Activated CD4-positive, alpha-beta T cell treated with anti-CD3 and anti-CD28 coated beads, Interleukin-2, amount 10 ng/mL, durations not matched to agents 24 days and 14 days (primary cell): ENCODE data around the gene OR4A16. TPM values are rescaled to one million over a fixed set of nuclear protein-coding genes. Genes with fewer than 3 reads are reported as not detected.

Experiments
- DNase-seq: peaks from one replicate; pipeline ENCODE4 v3.0.0; 2022
- H3K27ac Mint-ChIP-seq: one replicate; pipeline ENCODE4 v1.8.0; 2022; ENCODE audit warnings: mild to moderate bottlenecking, mixed read lengths
- H3K27me3 Mint-ChIP-seq: one replicate; pipeline ENCODE4 v1.8.0; 2022; ENCODE audit warnings: mixed read lengths
- H3K36me3 Mint-ChIP-seq: one replicate; pipeline ENCODE4 v1.8.0; 2022; ENCODE audit warnings: low read depth, mild to moderate bottlenecking, mixed read lengths
- H3K4me1 Mint-ChIP-seq: one replicate; pipeline ENCODE4 v1.8.0; 2021; ENCODE audit warnings: mixed read lengths
- H3K4me3 Mint-ChIP-seq: one replicate; pipeline ENCODE4 v1.8.0; 2022; ENCODE audit warnings: mild to moderate bottlenecking, moderate library complexity, mixed read lengths
- H3K9me3 Mint-ChIP-seq: one replicate; pipeline ENCODE4 v1.8.0; 2021; ENCODE audit warnings: mixed read lengths
- intact Hi-C: fragments of 100-400 bp; cut with micrococcal nuclease; formaldehyde crosslinking; loops from one replicate; pipeline ENCODE4 v1.15.1; 2023
- total RNA-seq: library from RNA; stranded (reverse); gene quantifications from 2 replicates; pipeline ENCODE4 v1.2.3, GENCODE V29; 2022

OR4A16 gene, protein sequence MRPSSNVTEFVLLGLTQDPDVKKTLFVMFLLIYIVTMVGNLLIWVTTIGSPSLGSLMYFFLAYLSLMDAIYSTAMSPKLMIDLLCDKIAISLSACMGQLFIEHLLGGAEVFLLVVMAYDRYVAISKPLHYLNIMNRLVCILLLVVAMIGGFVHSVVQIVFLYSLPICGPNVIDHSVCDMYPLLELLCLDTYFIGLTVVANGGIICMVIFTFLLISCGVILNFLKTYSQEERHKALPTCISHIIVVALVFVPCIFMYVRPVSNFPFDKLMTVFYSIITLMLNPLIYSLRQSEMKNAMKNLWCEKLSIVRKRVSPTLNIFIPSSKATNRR
- total RNA-seq = not detected in 2 replicates

DNA sequence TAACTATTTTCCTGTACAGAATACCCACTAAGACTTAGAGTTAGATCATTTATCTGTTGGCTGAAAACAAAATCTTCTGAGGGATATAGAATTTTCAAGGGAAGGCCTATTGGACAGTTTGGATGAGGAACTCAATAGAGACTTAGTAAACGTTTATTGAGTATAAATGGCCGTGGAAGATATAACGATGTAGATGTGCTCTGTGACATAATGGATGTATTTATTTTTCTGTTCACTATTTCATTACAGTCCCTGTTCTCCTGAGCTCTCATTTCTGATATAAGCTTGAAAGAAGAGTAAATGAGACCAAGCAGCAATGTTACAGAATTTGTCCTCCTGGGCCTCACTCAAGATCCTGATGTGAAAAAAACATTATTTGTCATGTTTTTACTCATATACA is at the start of gene OR4A16:
Gene OR4A16, plus strand, starts transcription at position 301 of the 400 bp plus-strand sequence. Its CDS starts 0 bp downstream, at position 301.
- Mint-ChIP-seq H3K27me3 (no peaks in the 10 kb centered on the region), H3K36me3 (no peaks in the 10 kb centered on the region), H3K9me3 (peaks cover 19% of the 10 kb centered on the region), H3K4me1 (no peaks in the 10 kb centered on the region), H3K4me3 (no peak within 1 kb of the TSS), H3K27ac (no peak within 1 kb of the TSS)
- intact Hi-C loops = no loop called here
- no peak for DNase-seq

DNA sequence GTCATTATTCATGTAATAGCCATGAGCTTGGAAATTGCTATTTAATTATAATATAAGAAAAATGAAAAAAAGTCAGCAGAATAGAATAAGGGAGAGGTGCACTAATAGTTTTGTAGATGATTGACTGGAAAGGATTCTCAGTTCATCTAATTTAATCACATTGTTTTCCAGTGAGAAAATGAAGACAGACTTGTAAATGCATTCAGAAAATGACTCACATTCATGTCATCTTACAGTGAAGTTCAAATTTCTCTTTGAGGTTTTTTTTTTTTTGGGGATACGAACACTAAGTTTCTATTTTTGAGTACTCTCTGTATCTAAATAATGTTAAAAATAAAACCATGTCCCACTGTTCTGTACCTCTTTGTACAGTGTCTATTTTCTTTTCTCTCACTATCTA is 18.5 kb upstream of the OR4A16 start:
- no peaks in the 10 kb centered on the region for H3K27me3 Mint-ChIP-seq
- H3K36me3 Mint-ChIP-seq = no peaks in the 10 kb centered on the region
- no peak overlapping the region for H3K27ac Mint-ChIP-seq
- no peaks in the 10 kb centered on the region for H3K4me1 Mint-ChIP-seq
- H3K4me3 Mint-ChIP-seq = no peak overlapping the region
- no peaks in the 10 kb centered on the region for H3K9me3 Mint-ChIP-seq
- intact Hi-C loops = no loop called here
- no peak for DNase-seq

DNA sequence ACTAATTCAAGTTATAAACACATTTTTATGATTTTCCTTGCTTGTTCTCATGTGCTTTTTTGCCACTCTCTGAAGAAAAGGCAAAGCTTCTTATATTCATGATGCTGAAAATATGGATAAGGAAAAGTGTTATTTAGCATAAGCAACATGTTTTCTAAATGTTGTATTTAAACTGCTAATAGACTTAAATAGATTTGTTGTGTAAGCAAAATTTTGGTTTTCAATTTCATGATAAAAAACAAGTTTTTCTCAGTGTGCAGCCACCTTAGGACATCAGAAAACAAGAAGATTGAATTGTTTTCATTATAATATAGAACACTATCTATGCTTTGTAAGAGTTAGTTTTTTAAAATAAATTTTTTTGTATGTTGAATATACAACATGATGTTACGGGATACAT is 2.3 kb downstream of the OR4A16 start:
- H3K36me3 Mint-ChIP-seq = no peaks in the 10 kb centered on the region
- no peaks in the 10 kb centered on the region for H3K27me3 Mint-ChIP-seq
- intact Hi-C loops = no loop called here
- H3K4me3 Mint-ChIP-seq = no peak overlapping the region
- DNase-seq = no peak
- H3K4me1 Mint-ChIP-seq = no peaks in the 10 kb centered on the region
- no peak overlapping the region for H3K27ac Mint-ChIP-seq
- peaks cover 16% of the 10 kb centered on the region for H3K9me3 Mint-ChIP-seq

DNA sequence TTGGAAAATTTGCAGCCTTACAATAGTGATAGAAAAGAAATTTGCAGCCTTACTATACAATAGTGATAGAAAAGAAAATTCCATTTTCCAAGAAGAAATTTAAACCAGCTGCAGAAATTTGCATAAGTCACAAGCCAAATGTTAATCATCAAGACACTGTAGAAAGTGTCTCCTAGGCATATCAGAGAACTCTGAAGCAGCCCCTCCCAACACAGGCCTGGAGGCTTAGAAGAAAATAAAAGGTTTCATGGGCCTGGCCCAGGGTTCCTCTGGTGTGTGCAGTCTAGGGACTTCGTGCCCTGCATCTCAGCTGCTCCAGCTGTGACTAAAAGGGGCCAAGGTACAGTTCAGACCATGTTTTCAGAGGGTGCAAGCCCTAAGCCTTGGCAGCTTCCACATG is 6.0 kb downstream of the OR4A16 start:
- Mint-ChIP-seq H3K9me3 (peaks cover 14% of the 10 kb centered on the region), H3K4me3 (no peak overlapping the region), H3K27me3 (no peaks in the 10 kb centered on the region), H3K27ac (no peak overlapping the region), H3K4me1 (no peaks in the 10 kb centered on the region), H3K36me3 (no peaks in the 10 kb centered on the region)
- intact Hi-C loops = no loop called here
- DNase-seq = no peak

DNA sequence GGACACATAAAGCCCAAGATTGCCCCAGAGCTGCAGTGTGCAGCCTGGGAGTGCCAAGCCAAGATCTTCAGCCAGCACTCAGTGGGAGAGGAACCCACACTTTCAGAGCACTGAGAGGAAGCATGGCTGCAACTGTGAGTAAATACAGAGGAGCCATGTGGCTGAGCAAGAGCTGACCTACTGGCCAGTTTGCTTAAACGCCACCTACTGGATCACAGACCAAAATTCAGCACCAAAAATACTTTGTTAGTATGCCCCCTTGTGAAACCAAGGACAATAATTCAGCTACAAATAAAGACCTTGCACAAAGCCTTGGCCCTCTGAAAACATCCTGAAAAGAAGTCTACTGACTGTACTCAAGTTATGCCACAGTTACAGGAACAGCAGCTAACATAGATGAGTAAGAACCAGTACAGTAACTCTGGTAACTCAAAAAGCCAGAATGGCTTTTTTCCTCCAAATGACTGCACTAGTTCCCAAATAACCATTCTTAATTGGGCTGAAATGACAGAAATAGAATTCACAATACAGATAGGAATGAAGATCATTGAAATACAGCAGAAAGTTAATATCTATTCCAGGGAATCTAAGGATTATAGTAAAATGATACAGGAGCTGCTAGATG is 14.7 kb downstream of the OR4A16 start:
- Mint-ChIP-seq H3K4me3 (no peak overlapping the region), H3K4me1 (no peaks in the 10 kb centered on the region), H3K9me3 (peaks cover 33% of the 10 kb centered on the region), H3K36me3 (no peaks in the 10 kb centered on the region), H3K27me3 (no peaks in the 10 kb centered on the region), H3K27ac (no peak overlapping the region)
- no peak for DNase-seq
- intact Hi-C loops = no loop called here

DNA sequence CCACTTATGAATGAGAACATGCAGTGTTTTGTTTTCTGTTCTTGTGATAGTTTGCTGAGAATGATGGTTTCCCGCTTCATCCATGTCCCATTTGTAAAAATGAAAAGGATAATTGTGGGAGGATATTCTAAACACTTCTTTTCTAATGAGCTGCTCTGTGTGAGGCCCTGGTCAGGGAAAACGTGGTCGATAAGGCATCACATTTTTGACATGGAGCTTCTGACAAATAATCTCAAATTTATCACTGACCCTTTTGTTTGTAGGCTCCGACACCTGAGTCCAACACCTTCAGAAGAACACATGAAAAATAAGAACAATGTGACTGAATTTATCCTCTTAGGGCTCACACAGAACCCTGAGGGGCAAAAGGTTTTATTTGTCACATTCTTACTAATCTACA is 24.7 kb downstream of the OR4A16 start, which contains the start of gene OR4A15:
Gene OR4A15, plus strand, starts transcription at position 301 of the 400 bp plus-strand sequence. Its CDS starts 0 bp downstream, at position 301.
- no peaks in the 10 kb centered on the region for H3K27me3 Mint-ChIP-seq
- no peak within 1 kb of the TSS for H3K4me3 Mint-ChIP-seq
- H3K4me1 Mint-ChIP-seq = no peaks in the 10 kb centered on the region
- intact Hi-C loops = no loop called here
- no peaks in the 10 kb centered on the region for H3K36me3 Mint-ChIP-seq
- no peak for DNase-seq
- H3K27ac Mint-ChIP-seq = no peak within 1 kb of the TSS
- peaks cover 15% of the 10 kb centered on the region for H3K9me3 Mint-ChIP-seq

Other genes with a start within 250 kb of the OR4A16 start
- gene TRIM48, start 81.0 kb upstream of the OR4A16 start, total RNA-seq = not detected in 2 replicates
- gene OR4A15, start 24.8 kb downstream of the OR4A16 start, total RNA-seq = not detected in 2 replicates
- not detected in 2 replicates for gene OR4C15, start 211.3 kb downstream of the OR4A16 start, total RNA-seq
- not detected in 2 replicates for gene OR4C16, start 228.9 kb downstream of the OR4A16 start, total RNA-seq